HFF-Myc (cell line): Measurements from ENCODE around the gene ACOT12.

ENCODE experiments used
- DNase-seq: peaks from one replicate; pipeline ENCODE4 v3.0.0-alpha.2; 2011; ENCODE audit warnings: low read depth; ENCODE audit errors: extremely low read depth
- H3K4me3 ChIP-seq: replicated peaks from 2 replicates; pipeline ENCODE4 v1.5.1; 2011; ENCODE audit warnings: low read depth, mild to moderate bottlenecking, control low read depth, low read length
- CTCF ChIP-seq: IDR thresholded peaks from 2 replicates; pipeline ENCODE4 v1.5.1; 2012; ENCODE audit warnings: mild to moderate bottlenecking, low read depth, low read length, control low read depth; ENCODE audit errors: missing control alignments

The ACOT12 gene

DNA sequence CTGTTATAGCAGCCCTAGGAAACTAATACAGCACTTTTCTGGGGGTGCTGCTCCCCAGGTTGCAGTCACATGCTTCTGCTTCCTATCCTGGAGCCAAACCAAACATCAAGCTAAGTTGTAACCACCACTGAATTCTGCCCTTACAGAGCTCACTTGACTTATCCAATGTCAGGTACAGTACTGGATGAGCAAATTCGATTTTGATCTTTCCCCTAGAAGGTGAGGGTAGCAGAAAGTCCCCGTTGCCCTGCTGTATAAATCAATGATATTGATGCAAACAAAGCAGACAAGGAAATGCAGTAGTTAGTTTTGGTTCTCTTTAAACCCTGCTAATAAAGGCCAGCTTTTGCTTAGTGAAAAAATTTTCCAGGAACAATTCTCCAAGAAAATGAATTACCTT is 56.1 kb downstream of the ACOT12 start:
- no peak overlapping the region for H3K4me3 ChIP-seq
- DNase-seq = no peak
- TF ChIP-seq CTCF = no peak

GRCh38 chr5:81336556-81336955 is 57.4 kb downstream of the ACOT12 start:
- no peak for TF ChIP-seq CTCF
- no peak for DNase-seq
- no peak overlapping the region for H3K4me3 ChIP-seq

DNA sequence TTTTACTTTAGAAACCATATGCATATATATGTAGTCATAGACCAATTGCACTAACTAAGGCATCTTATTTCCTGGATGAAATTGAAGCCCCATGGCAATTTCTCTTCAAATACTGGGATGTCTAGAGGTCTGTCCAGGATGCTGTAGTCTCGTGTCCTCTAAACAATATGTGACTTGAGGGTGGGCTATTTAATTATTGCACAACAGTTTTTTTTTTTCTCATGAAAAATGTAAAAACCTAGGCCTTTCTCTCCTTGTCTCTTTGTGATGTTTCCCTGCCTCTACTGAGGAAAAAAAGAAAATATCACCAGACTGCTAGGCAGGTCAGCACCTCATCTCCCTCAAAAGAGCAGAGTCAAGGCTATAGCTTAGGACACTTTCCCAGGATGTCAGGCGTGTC is 58.0 kb downstream of the ACOT12 start:
- no peak overlapping the region for H3K4me3 ChIP-seq
- TF ChIP-seq CTCF = no peak
- DNase-seq = no peak

DNA sequence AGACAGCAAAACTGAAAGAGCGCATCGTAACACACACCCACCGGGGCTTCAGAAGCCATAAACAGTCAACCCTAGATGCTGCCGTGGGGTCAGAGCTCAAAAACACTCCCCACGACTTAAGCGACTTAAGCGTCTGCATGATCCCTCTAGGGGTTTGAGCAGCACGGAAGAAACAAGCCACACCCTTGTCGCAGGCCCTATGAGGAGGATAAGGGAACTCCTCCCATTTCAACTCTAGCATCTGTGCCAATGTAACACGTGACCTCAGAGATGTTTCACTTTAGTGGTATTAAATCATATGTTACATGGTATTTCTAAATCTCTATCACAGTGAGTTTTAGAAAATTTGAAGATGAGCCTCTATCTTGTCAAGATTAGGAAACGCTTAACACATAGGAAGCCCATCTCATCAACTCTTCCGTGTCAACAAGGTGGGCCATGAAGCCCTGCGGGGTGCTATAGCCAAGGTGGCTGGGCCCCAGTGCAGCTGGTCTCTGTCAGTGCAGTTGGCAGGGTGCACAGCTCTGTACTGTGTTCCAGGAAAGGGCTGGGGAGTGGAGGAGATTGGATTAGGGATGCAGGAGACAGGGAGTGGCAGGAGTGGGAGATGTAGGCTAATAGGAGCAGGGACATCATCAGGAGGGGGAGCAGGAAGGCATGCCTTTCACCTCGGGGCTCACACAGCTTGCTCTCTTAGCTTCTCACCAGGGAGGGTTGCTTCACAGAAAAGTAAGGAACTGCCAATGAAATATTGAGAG is 59.5 kb downstream of the ACOT12 start:
- no peak overlapping the region for H3K4me3 ChIP-seq
- DNase-seq = no peak
- TF ChIP-seq CTCF = no peak

- DNase-seq = no peak
- no peak for TF ChIP-seq CTCF
- H3K4me3 ChIP-seq = no peak overlapping the region
These were observed 67.4 kb downstream of the ACOT12 start for GRCh38 chr5:81326554-81326953.

GRCh38 chr5:81317536-81317935 is 76.4 kb downstream of the ACOT12 start:
- no peak for TF ChIP-seq CTCF
- no peak overlapping the region for H3K4me3 ChIP-seq
- DNase-seq = no peak

DNA sequence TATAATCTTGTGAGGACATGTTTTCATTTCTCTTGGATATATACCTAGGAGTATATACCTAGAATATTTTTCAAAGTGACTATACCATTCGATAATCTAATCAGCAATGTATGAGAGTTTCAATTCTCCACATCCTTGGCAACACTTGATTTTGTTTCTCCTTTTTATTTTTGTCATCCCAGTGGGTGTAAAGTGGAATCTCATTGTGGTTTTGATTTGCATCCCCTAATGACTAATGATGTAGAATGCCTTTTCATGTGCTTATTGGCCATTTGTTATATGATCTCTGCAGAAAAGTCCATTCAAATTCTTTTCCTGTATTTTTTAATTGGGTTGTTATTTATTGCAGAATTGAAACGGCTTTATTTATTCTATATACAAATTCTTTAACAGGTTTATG is 77.4 kb downstream of the ACOT12 start:
- no peak for DNase-seq
- TF ChIP-seq CTCF = no peak
- no peak overlapping the region for H3K4me3 ChIP-seq
